ENCODE measurements around the gene CLIP1.
"Not testable (repeated sequence)": the region's sequence is repeated elsewhere in the genome, so short reads cannot be mapped to it uniquely, and the experiment has no call there.

Gene CLIP1

GRCh38 chr12:122446390-122446789 is 23.9 kb upstream of the CLIP1 start:
- not testable (repeated sequence) for H3K4ac ChIP-seq (ENCODE audit: low read depth, low read length); H3K4me2 ChIP-seq (ENCODE audit: low read length); H2AK5ac ChIP-seq (ENCODE audit: low read length); H3K14ac ChIP-seq (ENCODE audit: low read length); H3K27ac ChIP-seq (ENCODE audit: low read depth, low read length); H2BK12ac ChIP-seq (ENCODE audit: low read length); DNase-seq; H4K8ac ChIP-seq (ENCODE audit: low read depth, low read length); H3K18ac ChIP-seq (ENCODE audit: low read length); H2BK120ac ChIP-seq (ENCODE audit: insufficient read depth, low read length, poor library complexity); H3K9me3 ChIP-seq (ENCODE audit: insufficient read depth, low read depth, low read length); H3K4me1 ChIP-seq (ENCODE audit: control insufficient read depth in 1 of 2, insufficient read depth in 2 of 2, low read length in 2 of 2); H2AFZ ChIP-seq (ENCODE audit: insufficient read depth, low read length, poor library complexity); H4K12ac ChIP-seq (ENCODE audit: low read depth, low read length); H3K27me3 ChIP-seq (ENCODE audit: insufficient read depth, low read length); H3K36me3 ChIP-seq (ENCODE audit: control insufficient read depth in 1 of 2, insufficient read depth in 2 of 2, low read length in 2 of 2); H3K23ac ChIP-seq (ENCODE audit: low read length); H4K91ac ChIP-seq (ENCODE audit: low read depth, low read length); H2BK5ac ChIP-seq (ENCODE audit: low read depth, low read length, poor library complexity); H3K4me3 ChIP-seq (ENCODE audit: low read depth, low read length); H3K79me2 ChIP-seq (ENCODE audit: control insufficient read depth, insufficient read depth, low read length, poor library complexity); H3K9ac ChIP-seq (ENCODE audit: low read length); H3K79me1 ChIP-seq (ENCODE audit: low read length)
- WGBS (ENCODE audit: extremely low coverage, insufficient coverage, insufficient read length): no CpG with 5 or more reads among the region's 6 CpGs

- H2BK12ac ChIP-seq (ENCODE audit: low read length); H3K18ac ChIP-seq (ENCODE audit: low read length); H3K9ac ChIP-seq (ENCODE audit: low read length); H4K8ac ChIP-seq (ENCODE audit: low read depth, low read length); DNase-seq; H2BK120ac ChIP-seq (ENCODE audit: insufficient read depth, low read length, poor library complexity); H3K27me3 ChIP-seq (ENCODE audit: insufficient read depth, low read length); H3K4me1 ChIP-seq (ENCODE audit: control insufficient read depth in 1 of 2, insufficient read depth in 2 of 2, low read length in 2 of 2); H2BK5ac ChIP-seq (ENCODE audit: low read depth, low read length, poor library complexity); H2AK5ac ChIP-seq (ENCODE audit: low read length); H3K79me1 ChIP-seq (ENCODE audit: low read length); H3K79me2 ChIP-seq (ENCODE audit: control insufficient read depth, insufficient read depth, low read length, poor library complexity); H4K12ac ChIP-seq (ENCODE audit: low read depth, low read length); H3K4me3 ChIP-seq (ENCODE audit: low read depth, low read length); H3K9me3 ChIP-seq (ENCODE audit: insufficient read depth, low read depth, low read length); H3K36me3 ChIP-seq (ENCODE audit: control insufficient read depth in 1 of 2, insufficient read depth in 2 of 2, low read length in 2 of 2); H3K27ac ChIP-seq (ENCODE audit: low read depth, low read length); H4K91ac ChIP-seq (ENCODE audit: low read depth, low read length); H3K4ac ChIP-seq (ENCODE audit: low read depth, low read length); H3K14ac ChIP-seq (ENCODE audit: low read length); H2AFZ ChIP-seq (ENCODE audit: insufficient read depth, low read length, poor library complexity); H3K23ac ChIP-seq (ENCODE audit: low read length); H3K4me2 ChIP-seq (ENCODE audit: low read length): not testable (repeated sequence)
- no CpG with 5 or more reads among the region's 5 CpGs for WGBS (ENCODE audit: extremely low coverage, insufficient coverage, insufficient read length)
These were observed 21.6 kb upstream of the CLIP1 start for GRCh38 chr12:122444071-122444470.

GRCh38 chr12:122438822-122439221 is 16.4 kb upstream of the CLIP1 start:
- not testable (repeated sequence) for H3K18ac ChIP-seq (ENCODE audit: low read length); H3K4ac ChIP-seq (ENCODE audit: low read depth, low read length); H3K14ac ChIP-seq (ENCODE audit: low read length); H4K12ac ChIP-seq (ENCODE audit: low read depth, low read length); H2AK5ac ChIP-seq (ENCODE audit: low read length); H3K23ac ChIP-seq (ENCODE audit: low read length); H3K79me1 ChIP-seq (ENCODE audit: low read length); H3K9ac ChIP-seq (ENCODE audit: low read length); H3K27ac ChIP-seq (ENCODE audit: low read depth, low read length); H4K8ac ChIP-seq (ENCODE audit: low read depth, low read length); H3K79me2 ChIP-seq (ENCODE audit: control insufficient read depth, insufficient read depth, low read length, poor library complexity); H3K4me3 ChIP-seq (ENCODE audit: low read depth, low read length); H2BK120ac ChIP-seq (ENCODE audit: insufficient read depth, low read length, poor library complexity); H2BK12ac ChIP-seq (ENCODE audit: low read length); H3K36me3 ChIP-seq (ENCODE audit: control insufficient read depth in 1 of 2, insufficient read depth in 2 of 2, low read length in 2 of 2); H3K27me3 ChIP-seq (ENCODE audit: insufficient read depth, low read length); H2AFZ ChIP-seq (ENCODE audit: insufficient read depth, low read length, poor library complexity); H3K4me2 ChIP-seq (ENCODE audit: low read length); H2BK5ac ChIP-seq (ENCODE audit: low read depth, low read length, poor library complexity); H4K91ac ChIP-seq (ENCODE audit: low read depth, low read length); H3K9me3 ChIP-seq (ENCODE audit: insufficient read depth, low read depth, low read length); H3K4me1 ChIP-seq (ENCODE audit: control insufficient read depth in 1 of 2, insufficient read depth in 2 of 2, low read length in 2 of 2)
- no CpG with 5 or more reads among the region's 8 CpGs for WGBS (ENCODE audit: extremely low coverage, insufficient coverage, insufficient read length)
- peak; percentile 50 to 72 for DNase-seq

GRCh38 chr12:122437656-122438121 is 15.2 kb upstream of the CLIP1 start:
- DNase-seq: no peak
- peak overlapping the region; percentile 72 for H2AK5ac ChIP-seq (ENCODE audit: low read length)
- no peak overlapping the region for H4K8ac ChIP-seq (ENCODE audit: low read depth, low read length)
- no peaks in the 10 kb centered on the region for H3K79me1 ChIP-seq (ENCODE audit: low read length)
- H3K36me3 ChIP-seq (ENCODE audit: control insufficient read depth in 1 of 2, insufficient read depth in 2 of 2, low read length in 2 of 2): no peaks in the 10 kb centered on the region
- peak overlapping the region; percentile 59 for H3K18ac ChIP-seq (ENCODE audit: low read length)
- peak overlapping the region; percentile 55 for H4K91ac ChIP-seq (ENCODE audit: low read depth, low read length)
- WGBS (ENCODE audit: extremely low coverage, insufficient coverage, insufficient read length): no CpG with 5 or more reads among the region's 8 CpGs
- H3K9me3 ChIP-seq (ENCODE audit: insufficient read depth, low read depth, low read length): no peaks in the 10 kb centered on the region
- no peak overlapping the region for H3K4me3 ChIP-seq (ENCODE audit: low read depth, low read length)
- peak overlapping the region; percentile 18 for H2BK5ac ChIP-seq (ENCODE audit: low read depth, low read length, poor library complexity)
- peak overlapping the region; percentile 67 for H2BK12ac ChIP-seq (ENCODE audit: low read length)
- H4K12ac ChIP-seq (ENCODE audit: low read depth, low read length): no peak overlapping the region
- peak overlapping the region; percentile 35 for H3K4ac ChIP-seq (ENCODE audit: low read depth, low read length)
- H3K4me1 ChIP-seq (ENCODE audit: control insufficient read depth in 1 of 2, insufficient read depth in 2 of 2, low read length in 2 of 2): no peaks in the 10 kb centered on the region
- peak overlapping the region; percentile 41 for H3K14ac ChIP-seq (ENCODE audit: low read length)
- no peak overlapping the region for H3K9ac ChIP-seq (ENCODE audit: low read length)
- no peak overlapping the region for H2AFZ ChIP-seq (ENCODE audit: insufficient read depth, low read length, poor library complexity)
- H3K4me2 ChIP-seq (ENCODE audit: low read length): no peak overlapping the region
- H3K79me2 ChIP-seq (ENCODE audit: control insufficient read depth, insufficient read depth, low read length, poor library complexity): no peaks in the 10 kb centered on the region
- H2BK120ac ChIP-seq (ENCODE audit: insufficient read depth, low read length, poor library complexity): peak overlapping the region; percentile 20
- H3K27ac ChIP-seq (ENCODE audit: low read depth, low read length): no peak overlapping the region
- no peak overlapping the region for H3K23ac ChIP-seq (ENCODE audit: low read length)
- no peaks in the 10 kb centered on the region for H3K27me3 ChIP-seq (ENCODE audit: insufficient read depth, low read length)
